Subcutaneous preadipocyte (primary cell): ENCODE data around the gene CD101. TPM values are rescaled to one million over a fixed set of nuclear protein-coding genes. Genes with fewer than 3 reads are reported as not detected.

Experiments
- small RNA-seq: library from RNA; depleted of rRNA; stranded (forward); fragments of <200 nt; gene quantifications from one replicate; pipeline ENCODE3, GENCODE V24; 2012
- total RNA-seq: library from RNA; depleted of rRNA; stranded (reverse); fragments of >200 nt; gene quantifications from 2 replicates; pipeline ENCODE4 v1.2.3, GENCODE V29; 2012

CD101 gene, protein sequence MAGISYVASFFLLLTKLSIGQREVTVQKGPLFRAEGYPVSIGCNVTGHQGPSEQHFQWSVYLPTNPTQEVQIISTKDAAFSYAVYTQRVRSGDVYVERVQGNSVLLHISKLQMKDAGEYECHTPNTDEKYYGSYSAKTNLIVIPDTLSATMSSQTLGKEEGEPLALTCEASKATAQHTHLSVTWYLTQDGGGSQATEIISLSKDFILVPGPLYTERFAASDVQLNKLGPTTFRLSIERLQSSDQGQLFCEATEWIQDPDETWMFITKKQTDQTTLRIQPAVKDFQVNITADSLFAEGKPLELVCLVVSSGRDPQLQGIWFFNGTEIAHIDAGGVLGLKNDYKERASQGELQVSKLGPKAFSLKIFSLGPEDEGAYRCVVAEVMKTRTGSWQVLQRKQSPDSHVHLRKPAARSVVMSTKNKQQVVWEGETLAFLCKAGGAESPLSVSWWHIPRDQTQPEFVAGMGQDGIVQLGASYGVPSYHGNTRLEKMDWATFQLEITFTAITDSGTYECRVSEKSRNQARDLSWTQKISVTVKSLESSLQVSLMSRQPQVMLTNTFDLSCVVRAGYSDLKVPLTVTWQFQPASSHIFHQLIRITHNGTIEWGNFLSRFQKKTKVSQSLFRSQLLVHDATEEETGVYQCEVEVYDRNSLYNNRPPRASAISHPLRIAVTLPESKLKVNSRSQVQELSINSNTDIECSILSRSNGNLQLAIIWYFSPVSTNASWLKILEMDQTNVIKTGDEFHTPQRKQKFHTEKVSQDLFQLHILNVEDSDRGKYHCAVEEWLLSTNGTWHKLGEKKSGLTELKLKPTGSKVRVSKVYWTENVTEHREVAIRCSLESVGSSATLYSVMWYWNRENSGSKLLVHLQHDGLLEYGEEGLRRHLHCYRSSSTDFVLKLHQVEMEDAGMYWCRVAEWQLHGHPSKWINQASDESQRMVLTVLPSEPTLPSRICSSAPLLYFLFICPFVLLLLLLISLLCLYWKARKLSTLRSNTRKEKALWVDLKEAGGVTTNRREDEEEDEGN
- 0.20 TPM in 1 of 2 replicates, not detected in the other for total RNA-seq

GRCh38 chr1:117001254-117001927 lies at the start of gene CD101:
Gene CD101, plus strand, starts transcription at chr1:117001760. Its CDS starts 58 bp downstream, at chr1:117001818.

GRCh38 chr1:117059678-117060440 lies 58.3 kb downstream of the CD101 start, which contains the start of gene TTF2:
Gene TTF2, plus strand, starts transcription at chr1:117060326. Its CDS starts 21 bp downstream, at chr1:117060347.

Small RNAs within 50 kb of the gene (small RNA-seq; reads per million reads assigned to genes)
- not detected for gene RNA5SP55

Other genes starting within 250 kb of the CD101 start
- not detected in 2 replicates for gene CD2, start 247.3 kb upstream of the CD101 start, total RNA-seq
- 32.1 and 40.1 TPM in 2 replicates for gene PTGFRN, start 91.8 kb upstream of the CD101 start, total RNA-seq
- 19.8 and 24.4 TPM in 2 replicates for gene TTF2, start 58.6 kb downstream of the CD101 start, total RNA-seq
- gene TRIM45, start 120.0 kb downstream of the CD101 start, total RNA-seq: 0.73 and 1.4 TPM in 2 replicates
- gene VTCN1, start 209.2 kb downstream of the CD101 start, total RNA-seq: not detected in 2 replicates